H1 (cell line): ENCODE data around the gene PTP4A1.

Source experiments
- EZH2 ChIP-seq: fragments of 200-600 bp; sonication (generic); IDR thresholded peaks from 2 replicates; pipeline ENCODE4 v1.7.1; 2012; ENCODE audit warnings: low read depth, mild to moderate bottlenecking, moderate library complexity, low read length, inconsistent platforms; ENCODE audit not compliant: severe bottlenecking
- POLR2A ChIP-seq, 2 experiments: IDR thresholded peaks; 1 replicate in 1 of 2; 2 replicates in 1 of 2; pipeline ENCODE4 v1.6.1; 2011; ENCODE audit warnings: low read depth in 2 of 2, low read length in 2 of 2, mild to moderate bottlenecking in 2 of 2; ENCODE audit errors: control extremely low read depth in 1 of 2
- TF ChIP-seq, protein P1 (sequence below), 3 experiments: IDR thresholded peaks; 1 replicate in 2 of 3; 2 replicates in 1 of 3; pipeline versions ENCODE4 v1.5.1 to v1.6.1; 2011; ENCODE audit warnings: low read length in 3 of 3, mild to moderate bottlenecking in 3 of 3, inconsistent platforms in 2 of 3, low read depth in 1 of 3, moderate library complexity in 1 of 3; ENCODE audit not compliant: insufficient read depth in 1 of 3; ENCODE audit errors: control extremely low read depth in 1 of 3

DNA sequence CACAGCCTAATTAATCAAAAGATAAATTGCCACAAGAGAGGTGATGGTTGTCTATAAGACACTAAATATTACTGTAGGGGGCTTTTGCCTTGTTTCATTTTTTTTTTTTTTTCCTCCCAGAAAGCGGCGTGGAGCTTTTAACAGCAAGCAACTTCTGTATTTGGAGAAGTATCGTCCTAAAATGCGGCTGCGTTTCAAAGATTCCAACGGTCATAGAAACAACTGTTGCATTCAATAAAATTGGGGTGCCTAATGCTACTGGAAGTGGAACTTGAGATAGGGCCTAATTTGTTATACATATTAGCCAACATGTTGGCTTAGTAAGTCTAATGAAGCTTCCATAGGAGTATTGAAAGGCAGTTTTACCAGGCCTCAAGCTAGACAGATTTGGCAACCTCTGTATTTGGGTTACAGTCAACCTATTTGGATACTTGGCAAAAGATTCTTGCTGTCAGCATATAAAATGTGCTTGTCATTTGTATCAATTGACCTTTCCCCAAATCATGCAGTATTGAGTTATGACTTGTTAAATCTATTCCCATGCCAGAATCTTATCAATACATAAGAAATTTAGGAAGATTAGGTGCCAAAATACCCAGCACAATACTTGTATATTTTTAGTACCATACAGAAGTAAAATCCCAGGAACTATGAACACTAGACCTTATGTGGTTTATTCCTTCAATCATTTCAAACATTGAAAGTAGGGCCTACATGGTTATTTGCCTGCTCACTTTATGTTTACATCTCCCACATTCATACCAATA is 7.8 kb downstream of the PTP4A1 start:
- TF ChIP-seq, protein P1, sequence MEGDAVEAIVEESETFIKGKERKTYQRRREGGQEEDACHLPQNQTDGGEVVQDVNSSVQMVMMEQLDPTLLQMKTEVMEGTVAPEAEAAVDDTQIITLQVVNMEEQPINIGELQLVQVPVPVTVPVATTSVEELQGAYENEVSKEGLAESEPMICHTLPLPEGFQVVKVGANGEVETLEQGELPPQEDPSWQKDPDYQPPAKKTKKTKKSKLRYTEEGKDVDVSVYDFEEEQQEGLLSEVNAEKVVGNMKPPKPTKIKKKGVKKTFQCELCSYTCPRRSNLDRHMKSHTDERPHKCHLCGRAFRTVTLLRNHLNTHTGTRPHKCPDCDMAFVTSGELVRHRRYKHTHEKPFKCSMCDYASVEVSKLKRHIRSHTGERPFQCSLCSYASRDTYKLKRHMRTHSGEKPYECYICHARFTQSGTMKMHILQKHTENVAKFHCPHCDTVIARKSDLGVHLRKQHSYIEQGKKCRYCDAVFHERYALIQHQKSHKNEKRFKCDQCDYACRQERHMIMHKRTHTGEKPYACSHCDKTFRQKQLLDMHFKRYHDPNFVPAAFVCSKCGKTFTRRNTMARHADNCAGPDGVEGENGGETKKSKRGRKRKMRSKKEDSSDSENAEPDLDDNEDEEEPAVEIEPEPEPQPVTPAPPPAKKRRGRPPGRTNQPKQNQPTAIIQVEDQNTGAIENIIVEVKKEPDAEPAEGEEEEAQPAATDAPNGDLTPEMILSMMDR (IDR thresholded peaks at IDR 0.05; ENCODE audit: control extremely low read depth in 1 of 3, insufficient read depth in 1 of 3, low read depth in 1 of 3, low read length in 3 of 3), result no peak
- no peak for TF ChIP-seq EZH2
- TF ChIP-seq POLR2A (IDR thresholded peaks at IDR 0.05; ENCODE audit: control extremely low read depth in 1 of 2, low read depth in 2 of 2, low read length in 2 of 2), result peak in 1 of 2 experiments; percentile 52; a peak in 1 of 3 replicates
